GM12878 (cell line): ENCODE data around the gene SAYSD1. TPM values are rescaled to one million over a fixed set of nuclear protein-coding genes. Genes with fewer than 3 reads are reported as not detected.

Experiments used
- ASH2L ChIP-seq: fragments of 300-600, 200-600 bp; sonication (generic); IDR thresholded peaks from 2 replicates; pipeline ENCODE4 v1.6.1; 2017; ENCODE audit warnings: low read depth, mild to moderate bottlenecking, borderline replicate concordance
- CBX3 ChIP-seq: fragments of 200-600 bp; sonication (generic); IDR thresholded peaks from 2 replicates; pipeline ENCODE4 v1.6.1; 2016; ENCODE audit warnings: low read depth, borderline replicate concordance
- CEBPB ChIP-seq, 2 experiments: fragments of 150-350 bp in 1 of 2; IDR thresholded peaks; 2 replicates each; pipeline ENCODE4 v1.6.1; 2012 to 2014; ENCODE audit warnings: low read depth in 2 of 2, low read length in 2 of 2, borderline replicate concordance in 1 of 2, inconsistent platforms in 1 of 2
- CEBPZ ChIP-seq: fragments of 150-350 bp; IDR thresholded peaks from 2 replicates; pipeline ENCODE4 v1.6.1; 2016; ENCODE audit warnings: low read depth, low read length
- GATAD2B ChIP-seq: fragments of 450-650 bp; conservative IDR thresholded peaks from 2 replicates; pipeline ENCODE4 v1.6.1; 2017; ENCODE audit warnings: low read depth, mild to moderate bottlenecking, moderate library complexity
- MEF2A ChIP-seq: IDR thresholded peaks from 2 replicates; pipeline ENCODE4 v1.6.1; 2011; ENCODE audit warnings: low read depth, mild to moderate bottlenecking, low read length, moderate library complexity; ENCODE audit not compliant: insufficient read depth
- PAX5 ChIP-seq: IDR thresholded peaks from 2 replicates; pipeline ENCODE4 v1.6.1; 2011; ENCODE audit warnings: low read depth, low read length, borderline replicate concordance
- PBX3 ChIP-seq: IDR thresholded peaks from 2 replicates; pipeline ENCODE4 v1.6.1; 2011; ENCODE audit warnings: mild to moderate bottlenecking, low read depth, low read length, moderate library complexity; ENCODE audit not compliant: insufficient replicate concordance
- SKIL ChIP-seq: fragments of 450-650 bp; IDR thresholded peaks from 2 replicates; pipeline ENCODE4 v1.6.1; 2017; ENCODE audit warnings: mild to moderate bottlenecking, low read depth, inconsistent platforms; ENCODE audit not compliant: poor library complexity, severe bottlenecking
- USF1 ChIP-seq: IDR thresholded peaks from 2 replicates; pipeline ENCODE4 v1.6.1; 2011; ENCODE audit warnings: borderline replicate concordance, low read depth, mild to moderate bottlenecking, moderate library complexity, mixed read lengths, low read length; ENCODE audit not compliant: insufficient read depth; ENCODE audit errors: extremely low read length
- ZBED1 ChIP-seq: IDR thresholded peaks from 2 replicates; pipeline ENCODE4 v1.6.1; 2016; ENCODE audit warnings: borderline replicate concordance
- ZNF592 ChIP-seq: fragments of 450-650 bp; IDR thresholded peaks from 2 replicates; pipeline ENCODE4 v1.6.1; 2017; ENCODE audit warnings: mild to moderate bottlenecking, moderate library complexity
- polyA plus RNA-seq, 11 experiments: library from polyadenylated mRNA; depleted of rRNA in 4 of 11; unstranded in 6 of 11; stranded (reverse) in 5 of 11; fragments of >200 nt; fragmentation: Nextera tagmentation in 4 of 11; fragmentation: Illumina TruSeq in 1 of 11; extraction: Ambion mirVana in 4 of 11; extraction: Trizol in 1 of 11; gene quantifications; 1 replicate in 1 of 11; 2 replicates in 10 of 11; pipeline versions ENCODE4 v1.2.1 to v1.2.3, GENCODE V29; 2011 to 2016; ENCODE audit warnings: inconsistent platforms in 2 of 11, missing spikeins in 2 of 11, low read depth in 1 of 11
- total RNA-seq, 4 experiments: library from RNA; depleted of rRNA in 3 of 4; stranded (reverse); fragments of >200 nt in 3 of 4; fragmentation: Illumina TruSeq in 1 of 4; extraction: Trizol in 1 of 4; gene quantifications; 2 replicates each; pipeline versions ENCODE4 v1.2.1 to v1.2.3, GENCODE V29; 2013 to 2021

SAYSD1 gene
- total and polyA plus RNA-seq, 10 of the 15 experiments (the other 5 are each of a cell fraction or from before 2014, with no cell fraction given) = 1.5 to 7.3 (median 6.4) TPM

- no peak for TF ChIP-seq CEBPZ
- TF ChIP-seq SKIL = no peak
- TF ChIP-seq ASH2L = no peak
- TF ChIP-seq GATAD2B = no peak
- no peak for TF ChIP-seq PBX3
- no peak for TF ChIP-seq CBX3
- no peak for TF ChIP-seq PAX5
- TF ChIP-seq ZNF592 = no peak
- no peak for TF ChIP-seq USF1
- TF ChIP-seq CEBPB (IDR thresholded peaks at IDR 0.05; ENCODE audit: borderline replicate concordance in 1 of 2, low read depth in 2 of 2, low read length in 2 of 2) = no peak
- TF ChIP-seq MEF2A = no peak
- TF ChIP-seq ZBED1 = no peak
These were observed 41.3 kb downstream of the SAYSD1 start (continued) for GRCh38 chr6:39073471-39074355.
